GM23248 (cell line): ENCODE measurements around the gene MRTFB.

Experiments
- EZH2 ChIP-seq: fragments of 200-600 bp; sonication (generic); IDR thresholded peaks from 2 replicates; pipeline ENCODE4 v1.6.1; 2018; ENCODE audit warnings: antibody characterized with exemption, mild to moderate bottlenecking; ENCODE audit not compliant: insufficient read depth, poor library complexity, severe bottlenecking
- EZH2phosphoT487 ChIP-seq: fragments of 200-600 bp; sonication (generic); IDR thresholded peaks from 2 replicates; pipeline ENCODE4 v1.6.1; 2018; ENCODE audit warnings: antibody characterized with exemption, moderate library complexity, mild to moderate bottlenecking, low read depth; ENCODE audit not compliant: insufficient read depth

- no peak for TF ChIP-seq EZH2phosphoT487
- no peak for TF ChIP-seq EZH2
Measured at GRCh38 chr16:14242769-14243168, 171.7 kb downstream of the MRTFB start.
